ENCODE results near the gene DUSP10.

Gene DUSP10

DNA sequence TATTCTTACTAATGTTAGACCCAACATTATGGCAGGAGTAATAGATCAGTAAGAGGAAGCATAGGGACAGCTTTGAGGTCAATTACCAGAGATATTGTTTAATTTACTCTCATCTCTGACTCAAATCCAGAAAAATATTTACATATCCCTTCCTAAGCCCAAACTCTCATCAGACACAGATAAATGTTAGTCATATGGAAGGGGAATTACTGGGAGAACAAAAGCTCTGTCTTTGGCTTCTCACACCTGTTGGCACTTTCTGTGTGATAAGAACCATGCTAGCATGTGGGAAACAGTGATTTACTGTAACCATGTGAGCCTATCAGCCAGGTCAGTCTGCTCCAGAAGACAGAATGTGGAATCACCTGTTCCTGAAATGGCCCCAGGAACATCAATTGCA lies 72.4 kb downstream of the DUSP10 start:
- Histone ChIP-seq H3K27ac (no peak overlapping the region), H2AFZ (ENCODE audit: low read depth) (no peak overlapping the region)

GRCh38 chr1:221667504-221667903 lies 74.4 kb downstream of the DUSP10 start:
- H3K27ac ChIP-seq = no peak overlapping the region
- no peaks in the 10 kb centered on the region for H4K20me1 ChIP-seq (ENCODE audit: insufficient read depth)
- H3K4me2 ChIP-seq = no peak overlapping the region
- no peak for TF ChIP-seq CTCF (conservative IDR thresholded peaks at IDR 0.05; ENCODE audit: low read depth, low read length)
- no peaks in the 10 kb centered on the region for H3K36me3 ChIP-seq (ENCODE audit: insufficient read depth)
- H3K27me3 ChIP-seq (ENCODE audit: insufficient read depth, low read depth) = no peaks in the 10 kb centered on the region
- no peaks in the 10 kb centered on the region for H3K4me1 ChIP-seq (ENCODE audit: low read depth, poor library complexity, severe bottlenecking)
- H2AFZ ChIP-seq (ENCODE audit: low read depth) = no peak overlapping the region
- no peaks in the 10 kb centered on the region for H3K79me2 ChIP-seq (ENCODE audit: insufficient read depth, low read depth)
- no peak overlapping the region for H3K4me3 ChIP-seq (IDR thresholded peaks at IDR 0.05; ENCODE audit: insufficient read depth, low read depth, low read length)
- no peak overlapping the region for H3K9ac ChIP-seq

More for the DNA sequence above, 72.4 kb downstream of the DUSP10 start:
- Histone ChIP-seq H3K79me2 (ENCODE audit: insufficient read depth, low read depth) (no peaks in the 10 kb centered on the region), H3K27me3 (ENCODE audit: insufficient read depth, low read depth) (no peaks in the 10 kb centered on the region), H3K36me3 (ENCODE audit: insufficient read depth) (no peaks in the 10 kb centered on the region), H4K20me1 (ENCODE audit: insufficient read depth) (no peaks in the 10 kb centered on the region), H3K4me1 (ENCODE audit: low read depth, poor library complexity, severe bottlenecking) (no peaks in the 10 kb centered on the region), H3K4me2 (no peak overlapping the region), H3K4me3 (IDR thresholded peaks at IDR 0.05; ENCODE audit: insufficient read depth, low read depth, low read length) (no peak overlapping the region), H3K9ac (no peak overlapping the region)
- no peak for TF ChIP-seq CTCF (conservative IDR thresholded peaks at IDR 0.05; ENCODE audit: low read depth, low read length)

DNA sequence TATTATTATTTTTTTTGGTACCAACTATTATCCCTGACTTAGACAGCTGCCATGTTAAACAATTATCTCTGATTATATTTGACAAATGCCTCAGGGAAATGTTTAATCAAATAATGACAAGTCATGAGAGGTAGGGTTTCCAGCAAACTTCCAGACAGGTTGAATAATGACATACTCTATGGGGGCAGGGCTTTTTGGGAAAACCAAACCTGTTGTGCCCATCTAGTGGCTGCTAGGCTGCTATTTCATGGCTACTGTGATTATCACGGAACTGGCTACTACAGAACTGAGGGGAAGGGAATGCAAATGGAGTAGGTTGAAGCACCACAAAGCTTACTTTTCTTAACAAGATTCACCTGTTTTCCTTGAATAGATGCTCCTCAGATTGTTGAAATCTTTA lies 77.6 kb downstream of the DUSP10 start:
- no peak for TF ChIP-seq CTCF (conservative IDR thresholded peaks at IDR 0.05; ENCODE audit: low read depth, low read length)
- Histone ChIP-seq H3K4me1 (ENCODE audit: low read depth, poor library complexity, severe bottlenecking) (no peaks in the 10 kb centered on the region), H3K27me3 (ENCODE audit: insufficient read depth, low read depth) (no peaks in the 10 kb centered on the region), H3K4me3 (IDR thresholded peaks at IDR 0.05; ENCODE audit: insufficient read depth, low read depth, low read length) (no peak overlapping the region), H3K9ac (no peak overlapping the region), H3K27ac (no peak overlapping the region), H3K4me2 (no peak overlapping the region), H3K79me2 (ENCODE audit: insufficient read depth, low read depth) (no peaks in the 10 kb centered on the region), H2AFZ (ENCODE audit: low read depth) (no peak overlapping the region), H4K20me1 (ENCODE audit: insufficient read depth) (no peaks in the 10 kb centered on the region), H3K36me3 (ENCODE audit: insufficient read depth) (no peaks in the 10 kb centered on the region)

DNA sequence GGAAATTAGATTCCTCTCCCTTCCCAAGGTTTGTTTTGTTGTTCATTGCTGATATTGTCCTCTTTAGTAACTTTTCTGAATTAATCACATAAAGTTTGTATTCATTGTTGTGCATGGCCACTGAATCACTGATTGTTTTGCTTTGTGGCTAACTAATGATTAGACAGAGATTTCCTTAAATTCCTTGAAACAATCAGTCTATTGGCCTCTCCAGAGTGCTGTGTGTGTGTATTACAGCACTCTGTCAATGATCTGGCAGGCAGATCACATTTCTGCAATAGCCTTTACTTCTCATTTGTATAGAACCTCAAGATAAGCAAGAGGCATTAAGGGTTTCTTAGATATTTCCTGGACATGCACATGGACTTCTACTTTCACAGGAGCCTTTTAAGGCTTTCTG lies 78.6 kb downstream of the DUSP10 start:
- Histone ChIP-seq H3K9ac (no peak overlapping the region), H3K4me2 (no peak overlapping the region), H3K79me2 (ENCODE audit: insufficient read depth, low read depth) (no peaks in the 10 kb centered on the region), H3K36me3 (ENCODE audit: insufficient read depth) (no peaks in the 10 kb centered on the region), H4K20me1 (ENCODE audit: insufficient read depth) (no peaks in the 10 kb centered on the region), H3K27ac (no peak overlapping the region), H3K27me3 (ENCODE audit: insufficient read depth, low read depth) (no peaks in the 10 kb centered on the region), H3K4me3 (IDR thresholded peaks at IDR 0.05; ENCODE audit: insufficient read depth, low read depth, low read length) (no peak overlapping the region), H2AFZ (ENCODE audit: low read depth) (no peak overlapping the region), H3K4me1 (ENCODE audit: low read depth, poor library complexity, severe bottlenecking) (no peaks in the 10 kb centered on the region)
- TF ChIP-seq CTCF (conservative IDR thresholded peaks at IDR 0.05; ENCODE audit: low read depth, low read length) = no peak
